IPS-NIHi7 (cell line): ENCODE measurements around the gene TMEM218.

ENCODE experiments used
- DNase-seq: peaks from one replicate; pipeline ENCODE4 v3.0.0; 2012; ENCODE audit warnings: mixed read lengths; ENCODE audit errors: extremely low spot score

The TMEM218 gene

GRCh38 chr11:125075900-125076317, 35.5 kb downstream of the TMEM218 start:
- no peak for DNase-seq

GRCh38 chr11:125075242-125075625, 36.2 kb downstream of the TMEM218 start:
- peak; percentile 5 for DNase-seq

- DNase-seq = peak; percentile 22
Observed at GRCh38 chr11:125074511-125075241, 36.8 kb downstream of the TMEM218 start.

- peak; percentile 15 for DNase-seq
Observed at GRCh38 chr11:125073616-125074483, 37.6 kb downstream of the TMEM218 start.

- peak; percentile 3 for DNase-seq
Observed at GRCh38 chr11:125072961-125073590, 38.4 kb downstream of the TMEM218 start.

GRCh38 chr11:125072218-125072960, 39.0 kb downstream of the TMEM218 start:
- peak; percentile 4 for DNase-seq

GRCh38 chr11:125071846-125072217, 39.6 kb downstream of the TMEM218 start:
- peak; percentile 8 for DNase-seq

- DNase-seq = peak; percentile 8
Observed at GRCh38 chr11:125071435-125071834, 40.0 kb downstream of the TMEM218 start.

- peak; percentile 11 for DNase-seq
Observed at GRCh38 chr11:125070699-125071254, 40.6 kb downstream of the TMEM218 start.

- DNase-seq = peak; percentile 7
Observed at GRCh38 chr11:125069796-125070195, 41.6 kb downstream of the TMEM218 start.

- DNase-seq = no peak
Observed at GRCh38 chr11:125069008-125069407, 42.4 kb downstream of the TMEM218 start.

- no peak for DNase-seq
Observed at GRCh38 chr11:125068368-125068767, 43.1 kb downstream of the TMEM218 start.

GRCh38 chr11:125064070-125064469, 47.4 kb downstream of the TMEM218 start:
- DNase-seq = no peak

GRCh38 chr11:125063429-125064043, 47.9 kb downstream of the TMEM218 start:
- peak; percentile 70 for DNase-seq

GRCh38 chr11:125062931-125063428, 48.4 kb downstream of the TMEM218 start, which contains the start of gene SLC37A2:
SLC37A2 (plus strand) TSS chr11:125063305; CDS start chr11:125063368, 63 bp downstream.
- peak; percentile 84 for DNase-seq

GRCh38 chr11:125062218-125062930, 49.1 kb downstream of the TMEM218 start:
- DNase-seq = no peak

- DNase-seq = peak; percentile 8
Observed at GRCh38 chr11:125061281-125061680, 50.1 kb downstream of the TMEM218 start.

- DNase-seq = no peak
Observed at GRCh38 chr11:125057693-125058016, 53.8 kb downstream of the TMEM218 start.

GRCh38 chr11:125056931-125057692, 54.3 kb downstream of the TMEM218 start:
- DNase-seq = no peak
